OCI-M2 (cell line): ENCODE measurements around the gene ZBTB21.
"Not testable (repeated sequence)": the region's sequence is repeated elsewhere in the genome, so short reads cannot be mapped to it uniquely, and the experiment has no call there.

ENCODE experiments used
- DNase-seq: peaks from one replicate; lab custom pipeline; 2025; ENCODE audit not compliant: unreplicated experiment; lab: John Stamatoyannopoulos, UW

The ZBTB21 gene

DNA sequence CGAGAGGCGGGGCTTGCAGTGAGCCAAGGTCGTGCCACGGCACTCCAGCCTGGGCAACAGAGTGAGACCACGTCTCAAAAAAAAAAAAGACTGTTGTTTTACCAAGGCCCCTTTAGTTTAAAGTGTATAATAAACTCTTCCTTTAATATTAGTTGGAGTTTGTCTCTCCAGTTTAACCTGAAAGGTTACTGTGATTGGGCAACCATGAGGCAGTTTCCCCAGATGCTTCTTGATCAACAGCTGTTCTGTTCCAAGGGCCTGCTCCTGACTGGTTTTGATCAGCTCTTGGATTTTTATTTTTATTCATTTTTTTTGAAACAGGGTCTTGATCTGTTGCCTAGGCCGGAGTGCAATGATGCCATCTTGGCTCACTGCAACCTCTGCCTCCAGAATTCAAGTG lies 38.3 kb downstream of the ZBTB21 start:
- DNase-seq: no peak

DNA sequence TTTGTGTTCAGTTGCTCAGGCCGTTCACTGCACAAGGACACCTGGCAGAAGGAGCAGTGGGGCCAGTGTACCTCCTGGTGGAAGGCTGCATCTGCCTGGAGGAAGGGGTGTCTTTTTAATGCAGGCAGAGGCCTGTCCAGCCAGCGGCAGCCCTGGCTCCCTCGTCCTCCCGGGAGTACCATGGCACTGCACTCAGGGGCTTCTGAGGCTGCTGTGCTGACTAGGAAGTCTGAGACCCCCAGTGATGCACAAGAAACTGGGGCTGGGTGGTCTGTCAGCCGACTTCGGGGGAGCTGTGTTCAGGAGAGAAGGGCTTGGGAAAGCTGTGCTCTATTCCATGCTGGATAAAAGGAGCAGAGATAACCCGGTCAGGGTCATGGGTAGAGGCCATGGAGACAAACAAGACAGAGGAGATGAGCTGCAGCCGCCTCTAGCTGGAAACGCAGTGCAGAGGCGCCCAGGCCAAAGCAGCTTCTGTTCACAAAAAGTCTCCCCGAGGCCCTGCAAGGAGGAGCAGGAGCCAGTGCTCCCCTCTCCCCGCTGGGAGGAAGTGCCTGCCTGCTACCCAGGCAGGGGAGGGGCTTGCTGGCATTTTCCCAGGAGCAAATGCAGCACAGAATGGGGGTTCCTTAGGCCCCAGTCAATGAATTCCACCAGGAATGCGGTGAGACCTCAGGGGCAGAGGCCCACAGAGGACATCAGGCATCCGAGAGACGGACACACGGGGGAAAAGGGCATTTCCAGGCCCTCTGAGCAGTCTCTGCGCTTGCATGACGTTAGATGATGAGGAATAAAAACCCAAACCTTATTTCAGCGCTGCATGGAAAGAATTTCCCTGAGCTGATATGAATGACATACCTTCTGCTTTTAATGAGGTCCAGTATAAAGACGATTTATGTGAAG lies 39.2 kb downstream of the ZBTB21 start:
- DNase-seq: no peak

- no peak for DNase-seq
Measured at GRCh38 chr21:41970106-41970391, 40.1 kb downstream of the ZBTB21 start.

- DNase-seq: no peak
Measured at GRCh38 chr21:41967708-41968107, 42.5 kb downstream of the ZBTB21 start.

GRCh38 chr21:41966872-41967621 lies 43.1 kb downstream of the ZBTB21 start:
- DNase-seq: no peak

- no peak for DNase-seq
Measured at GRCh38 chr21:41966041-41966833, 43.9 kb downstream of the ZBTB21 start.

GRCh38 chr21:41965461-41966013 lies 44.6 kb downstream of the ZBTB21 start:
- DNase-seq: no peak

- no peak for DNase-seq
Measured at GRCh38 chr21:41965045-41965444, 45.1 kb downstream of the ZBTB21 start.

DNA sequence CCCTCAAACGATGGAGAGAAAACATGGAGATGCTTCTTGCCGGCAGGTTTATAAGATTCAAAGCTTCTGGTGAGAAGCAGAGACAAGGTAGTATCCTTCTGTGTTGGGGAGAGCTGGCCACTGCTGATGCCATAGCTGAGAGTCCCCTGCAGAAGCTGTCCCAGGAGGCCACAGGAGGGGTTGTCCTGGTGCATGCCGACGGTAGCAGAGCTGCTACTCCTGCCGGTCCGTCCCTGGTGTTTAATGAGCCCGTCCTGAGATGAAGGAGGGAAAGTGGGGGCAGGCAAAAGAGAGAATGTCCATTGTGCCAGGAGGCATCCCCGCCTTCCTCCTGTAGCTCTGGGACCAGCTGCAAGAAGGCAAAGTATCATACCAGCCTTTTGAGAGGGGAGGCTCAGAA lies 46.0 kb downstream of the ZBTB21 start:
- DNase-seq: no peak

DNA sequence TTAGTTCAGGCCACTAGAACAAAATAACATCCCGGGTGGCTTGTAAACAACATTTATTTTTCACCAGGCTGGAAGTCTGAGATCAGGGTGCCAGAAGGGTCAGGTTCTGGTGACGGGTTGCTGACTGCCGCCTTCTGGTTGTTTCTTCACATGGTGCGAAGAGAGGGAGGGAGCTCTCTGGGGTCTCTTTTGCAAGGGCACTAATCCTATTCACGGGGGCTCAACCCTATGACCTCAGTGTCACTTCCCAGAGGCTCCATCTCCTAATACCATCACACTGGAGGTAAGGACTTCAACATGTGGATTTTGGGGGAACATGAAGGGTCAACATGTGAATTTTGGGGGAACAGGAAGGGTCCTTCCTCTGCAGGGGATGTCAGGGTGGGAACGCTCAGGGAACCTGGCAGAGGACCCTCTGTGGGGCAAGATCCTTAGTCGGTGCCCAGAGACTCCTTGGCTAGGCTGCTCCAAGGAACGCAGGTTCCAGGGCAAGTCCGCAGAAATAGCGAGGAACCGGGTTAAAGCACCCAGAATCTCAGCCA lies 47.7 kb downstream of the ZBTB21 start:
- no peak for DNase-seq

DNA sequence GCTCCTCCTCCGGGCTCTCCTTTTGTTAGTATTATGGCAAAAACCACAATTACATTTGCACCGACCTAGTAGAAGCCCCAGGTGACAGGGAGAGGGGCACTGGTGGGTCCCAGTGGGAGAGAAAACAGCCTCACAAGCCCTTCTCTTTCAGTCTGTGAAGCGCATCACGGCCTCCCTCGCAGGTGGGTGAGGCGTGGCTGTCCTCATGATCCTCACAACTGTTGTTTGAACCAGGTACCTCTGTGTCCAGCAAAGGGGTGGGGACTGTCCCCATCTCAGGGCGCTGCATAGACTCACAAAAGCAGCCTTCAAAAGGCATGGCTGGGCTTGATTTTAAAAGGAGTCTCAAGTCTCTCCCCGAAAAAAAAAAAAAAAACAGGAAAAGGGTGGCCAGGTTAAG lies 48.4 kb downstream of the ZBTB21 start:
- DNase-seq: no peak

DNA sequence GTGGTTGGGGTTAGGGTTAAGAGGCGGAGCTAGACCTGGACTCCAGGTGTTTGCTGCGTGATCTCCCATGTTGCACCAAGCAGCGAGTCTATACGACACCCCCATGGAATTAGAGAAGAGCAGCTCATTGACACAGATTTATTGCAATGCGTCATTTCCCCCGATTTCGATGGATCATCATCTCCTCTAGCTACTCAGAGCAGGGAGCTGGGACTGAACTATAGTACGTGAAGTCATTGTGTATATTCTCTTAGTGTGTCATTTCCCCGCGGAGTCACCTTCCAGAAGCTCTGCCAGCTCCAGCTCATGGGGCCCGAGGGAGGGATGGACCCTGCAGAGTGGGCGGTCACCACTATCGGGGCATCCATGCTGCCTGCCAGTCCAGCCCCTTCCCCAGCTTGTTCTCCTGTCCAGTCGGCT lies 48.9 kb downstream of the ZBTB21 start:
- DNase-seq: no peak

DNA sequence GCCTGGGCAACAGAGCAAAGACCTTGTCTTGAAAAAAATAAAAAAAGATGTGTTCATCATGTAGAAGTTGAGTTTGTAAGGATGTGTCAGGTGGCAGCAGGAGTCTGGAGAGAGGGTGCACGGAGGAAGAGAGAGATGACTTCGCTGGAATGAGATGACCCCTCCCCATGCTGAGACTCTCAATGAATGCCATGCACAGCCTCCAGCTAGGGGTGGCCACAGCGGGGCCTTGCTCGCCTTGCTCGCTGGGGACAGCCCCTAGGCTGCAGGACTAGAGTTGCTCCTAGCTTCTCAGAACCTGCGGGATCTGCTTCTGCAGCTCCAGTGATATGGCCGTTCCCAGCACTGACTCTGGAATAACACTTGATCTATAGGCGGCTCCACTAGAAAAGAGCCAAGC lies 49.8 kb downstream of the ZBTB21 start:
- DNase-seq: no peak

GRCh38 chr21:41959697-41960096 lies 50.5 kb downstream of the ZBTB21 start:
- DNase-seq: not testable (repeated sequence)

DNA sequence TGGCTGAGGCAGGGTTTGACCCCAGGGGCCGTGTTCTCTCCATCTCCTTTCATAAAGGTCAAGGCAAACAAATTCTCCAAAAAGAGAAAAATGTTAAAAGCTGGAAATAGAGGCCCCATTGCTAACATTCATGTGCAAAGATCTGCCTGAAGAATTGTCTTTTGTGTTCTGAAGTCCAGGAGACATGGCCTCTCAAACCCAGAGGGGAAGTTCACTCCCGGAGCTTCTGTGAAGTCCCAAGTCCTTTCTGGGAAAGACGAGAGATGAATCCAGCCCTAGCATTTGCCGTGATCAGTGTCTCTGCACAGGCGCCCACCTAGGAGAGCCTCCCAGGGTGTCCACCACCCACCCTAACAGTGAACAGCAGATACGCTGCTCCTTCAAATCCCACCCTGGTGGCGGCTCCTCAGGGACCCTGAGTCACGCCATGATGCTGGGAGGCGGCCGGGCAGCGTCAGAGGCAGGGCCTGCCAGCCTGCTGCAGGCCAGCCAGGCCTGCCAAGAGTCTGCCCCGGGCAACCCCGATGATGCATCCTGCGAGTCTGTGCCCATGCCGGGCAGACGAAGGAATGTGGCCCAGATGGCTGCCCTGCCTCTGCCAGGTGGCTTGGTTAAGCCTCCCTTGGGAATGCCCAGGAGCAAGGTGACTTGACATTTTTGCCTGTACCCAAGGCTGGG lies 51.1 kb downstream of the ZBTB21 start:
- DNase-seq: no peak

- no peak for DNase-seq
Measured at GRCh38 chr21:41957991-41958766, 52.0 kb downstream of the ZBTB21 start.

DNA sequence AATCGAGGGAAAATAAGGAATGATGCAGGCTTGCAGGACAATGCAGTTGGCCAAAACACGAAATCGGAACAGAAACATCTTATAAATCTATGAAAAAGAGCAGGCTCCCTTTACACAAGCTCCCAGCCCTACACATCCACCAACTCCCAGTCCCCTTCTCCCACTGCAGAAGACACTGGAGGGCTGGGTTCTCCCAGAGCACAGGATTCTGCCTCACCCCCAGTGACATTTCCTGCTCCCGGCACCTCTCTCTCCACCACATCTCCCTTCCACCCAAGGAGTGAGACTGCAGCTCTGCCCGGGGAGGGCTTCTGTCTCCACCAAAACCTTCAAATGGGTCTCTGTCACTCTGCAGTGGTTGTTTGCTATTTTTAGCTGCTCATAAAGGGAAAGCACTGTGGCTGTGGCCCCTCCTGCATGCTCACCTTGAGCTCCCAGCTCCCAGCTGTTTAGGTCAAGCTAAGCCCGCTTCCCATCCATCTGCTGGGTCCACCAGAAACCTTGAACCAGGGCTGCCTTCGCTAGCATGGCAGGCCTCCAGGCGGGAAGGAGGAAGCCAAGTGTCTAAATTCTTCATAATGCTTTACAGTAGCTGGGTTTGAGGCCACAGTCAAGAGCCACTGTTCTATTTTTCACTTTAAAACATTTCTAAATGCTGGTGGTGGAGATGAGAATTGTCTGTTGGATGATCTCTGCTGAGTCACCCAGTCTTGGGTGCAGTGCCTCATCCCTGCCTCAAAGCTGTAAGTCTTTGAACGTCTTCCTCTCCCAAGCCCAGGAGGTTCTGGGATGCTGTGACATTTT lies 53.0 kb downstream of the ZBTB21 start:
- no peak for DNase-seq

DNA sequence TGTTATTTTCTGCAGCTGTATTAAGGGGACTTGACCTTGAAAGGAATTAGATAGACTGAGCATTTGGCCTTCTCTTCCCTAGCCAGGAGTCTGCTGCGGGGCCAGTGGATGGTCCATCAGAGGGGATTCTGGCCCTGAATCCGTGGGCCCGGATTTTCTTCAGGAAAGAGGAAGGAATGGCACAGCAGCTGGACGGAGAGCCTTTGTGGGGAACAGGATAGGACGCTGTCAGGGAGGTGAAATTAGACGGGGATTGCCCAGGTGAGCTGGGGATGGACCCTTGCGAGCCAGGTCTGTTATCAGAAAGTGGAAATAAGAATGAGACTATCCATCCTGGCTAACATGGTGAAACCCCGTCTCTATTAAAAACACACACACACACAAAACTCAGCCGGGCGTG lies 54.6 kb downstream of the ZBTB21 start:
- no peak for DNase-seq
